Peyer's patch (tissue), 4 donors: Measurements from ENCODE around the gene ELMO1.

ENCODE experiments used
- CTCF ChIP-seq, 6 experiments: fragments of 450-650 bp in 4 of 6; fragments of 200-600 bp in 2 of 6; sonication (generic) in 1 of 6; IDR thresholded peaks; one replicate each; pipeline ENCODE4 v1.5.1; 2017 to 2019; ENCODE audit warnings: antibody characterized with exemption in 6 of 6, mild to moderate bottlenecking in 3 of 6, moderate library complexity in 1 of 6
- POLR2A ChIP-seq, 2 donors: fragments of 450-650 bp; IDR thresholded peaks; one replicate each; pipeline ENCODE4 v1.5.1; 2017; ENCODE audit warnings: antibody characterized with exemption in 2 of 2, mild to moderate bottlenecking in 2 of 2, moderate library complexity in 2 of 2

DNA sequence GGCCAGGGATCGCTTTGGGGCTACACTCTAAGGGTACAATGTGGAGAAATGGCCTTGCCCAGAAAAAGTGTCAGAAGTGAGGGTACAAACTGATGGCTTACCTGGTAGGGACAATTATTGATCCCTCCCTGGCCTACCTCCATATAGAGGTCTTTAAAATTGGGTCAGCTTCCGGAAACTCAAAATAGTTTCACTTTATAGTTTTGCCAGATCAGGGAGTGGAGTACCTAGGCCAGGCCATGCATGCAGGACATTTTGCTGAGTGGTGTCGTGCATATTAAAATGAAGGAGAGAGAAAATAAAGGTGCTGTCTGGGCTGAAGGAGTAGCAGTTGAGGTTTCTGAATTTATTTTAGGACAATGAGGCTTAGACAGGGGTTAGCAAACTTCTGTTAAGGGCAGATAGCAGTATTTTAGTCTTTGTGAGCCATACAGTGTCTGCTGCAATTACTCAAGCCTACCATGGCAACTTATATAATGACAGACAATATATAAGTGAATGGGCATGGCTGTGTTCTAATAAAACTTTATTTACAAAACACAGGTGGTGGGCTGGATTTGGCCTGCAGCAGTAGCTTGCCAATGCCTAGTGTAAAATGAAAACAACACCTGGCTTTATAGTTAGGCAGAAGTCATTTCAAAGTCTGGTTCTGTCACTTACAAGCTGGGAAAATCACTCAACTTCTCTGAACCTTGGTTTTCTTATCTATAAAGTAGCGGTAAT lies 547.5 kb downstream of the ELMO1 start:
- TF ChIP-seq CTCF (IDR thresholded peaks at IDR 0.05) (no peak), POLR2A (IDR thresholded peaks at IDR 0.05) (no peak)
